Peyer's patch (tissue), 4 donors: ENCODE results near the gene BCL2L1.

ENCODE experiments used
- CTCF ChIP-seq, 6 experiments: fragments of 450-650 bp in 4 of 6; fragments of 200-600 bp in 2 of 6; sonication (generic) in 1 of 6; IDR thresholded peaks; one replicate each; pipeline ENCODE4 v1.5.1; 2017 to 2019; ENCODE audit warnings: antibody characterized with exemption in 6 of 6, mild to moderate bottlenecking in 3 of 6, moderate library complexity in 1 of 6
- POLR2A ChIP-seq, 2 donors: fragments of 450-650 bp; IDR thresholded peaks; one replicate each; pipeline ENCODE4 v1.5.1; 2017; ENCODE audit warnings: antibody characterized with exemption in 2 of 2, mild to moderate bottlenecking in 2 of 2, moderate library complexity in 2 of 2

- no peak for TF ChIP-seq POLR2A (IDR thresholded peaks at IDR 0.05)
- TF ChIP-seq CTCF (IDR thresholded peaks at IDR 0.05): no peak
Measured at GRCh38 chr20:31654534-31654933, 68.1 kb downstream of the BCL2L1 start.
